ENCODE data around the gene SFXN5.

SFXN5 gene

GRCh38 chr2:73053316-73054114 is 18.0 kb downstream of the SFXN5 start:
- DNase-seq (ENCODE audit: low spot score): no peak

GRCh38 chr2:73050121-73050545 is 21.4 kb downstream of the SFXN5 start:
- DNase-seq (ENCODE audit: low spot score): no peak

- no peak for DNase-seq (ENCODE audit: low spot score)
These were observed 27.3 kb downstream of the SFXN5 start for GRCh38 chr2:73043929-73044832.

GRCh38 chr2:73043276-73043675 is 28.2 kb downstream of the SFXN5 start:
- no peak for DNase-seq (ENCODE audit: low spot score)

- DNase-seq (ENCODE audit: low spot score): no peak
These were observed 33.4 kb downstream of the SFXN5 start for GRCh38 chr2:73037947-73038585.

GRCh38 chr2:73036766-73037165 is 34.7 kb downstream of the SFXN5 start:
- DNase-seq (ENCODE audit: low spot score): no peak

GRCh38 chr2:73035899-73036711 is 35.4 kb downstream of the SFXN5 start:
- DNase-seq (ENCODE audit: low spot score): no peak

- no peak for DNase-seq (ENCODE audit: low spot score)
These were observed 36.7 kb downstream of the SFXN5 start for GRCh38 chr2:73034661-73035375.

- no peak for DNase-seq (ENCODE audit: low spot score)
These were observed 37.6 kb downstream of the SFXN5 start for GRCh38 chr2:73033766-73034381.

GRCh38 chr2:73033142-73033765 is 38.3 kb downstream of the SFXN5 start:
- DNase-seq (ENCODE audit: low spot score): no peak

GRCh38 chr2:73032702-73033097 is 38.8 kb downstream of the SFXN5 start:
- no peak for DNase-seq (ENCODE audit: low spot score)

GRCh38 chr2:73031725-73032701 is 39.5 kb downstream of the SFXN5 start:
- no peak for DNase-seq (ENCODE audit: low spot score)

- no peak for DNase-seq (ENCODE audit: low spot score)
These were observed 40.3 kb downstream of the SFXN5 start for GRCh38 chr2:73031095-73031678.

- DNase-seq (ENCODE audit: low spot score): no peak
These were observed 42.7 kb downstream of the SFXN5 start for GRCh38 chr2:73028841-73029240.

- DNase-seq (ENCODE audit: low spot score): no peak
These were observed 44.2 kb downstream of the SFXN5 start for GRCh38 chr2:73027340-73027739.

GRCh38 chr2:73023497-73023896 is 48.0 kb downstream of the SFXN5 start:
- no peak for DNase-seq (ENCODE audit: low spot score)

- DNase-seq (ENCODE audit: low spot score): no peak
These were observed 49.4 kb downstream of the SFXN5 start for GRCh38 chr2:73022024-73022568.

GRCh38 chr2:73021371-73022010 is 50.0 kb downstream of the SFXN5 start:
- no peak for DNase-seq (ENCODE audit: low spot score)

Data from activated CD4-positive, alpha-beta T cell treated with anti-CD3 and anti-CD28 coated beads, Interleukin-2, Interleukin-4, amounts not matched to agents 100 ng/mL and 50 ng/mL, durations not matched to agents 16 hours and 8 hours (primary cell).